Ovary (tissue), 9 donors: ENCODE measurements around the gene ACVR1B. TPM values are rescaled to one million over a fixed set of nuclear protein-coding genes. Genes with fewer than 3 reads are reported as not detected.

Experiments used
- DNase-seq, 5 donors: peaks; one replicate each; pipeline ENCODE4 v3.0.0-alpha.2; 2019 to 2020
- H3K27ac ChIP-seq, 2 donors: fragments of 200-600 bp; one replicate each; pipeline versions ENCODE4 v1.5.1 to v1.8.0; 2019 to 2022
- H3K27me3 ChIP-seq: fragments of 200-600 bp; one replicate; pipeline ENCODE4 v1.8.0; 2022
- H3K36me3 ChIP-seq: fragments of 200-600 bp; sonication (generic); one replicate; pipeline ENCODE4 v1.5.1; 2019
- H3K4me1 ChIP-seq: one replicate; pipeline ENCODE4 v1.8.1; 2013; ENCODE audit warnings: mild to moderate bottlenecking, moderate library complexity; ENCODE audit not compliant: insufficient read depth
- H3K4me3 ChIP-seq: fragments of 200-600 bp; sonication (generic); one replicate; pipeline ENCODE4 v1.5.1; 2017
- H3K9me3 ChIP-seq, 2 donors: fragments of 200-600 bp in 1 of 2; sonication (generic) in 1 of 2; one replicate each; pipeline versions ENCODE4 v1.5.1 to v1.8.1; 2013 to 2019; ENCODE audit warnings: mild to moderate bottlenecking in 1 of 2, moderate library complexity in 1 of 2
- CTCF ChIP-seq, 3 donors: fragments of 450-650 bp in 2 of 3; fragments of 200-600 bp in 1 of 3; IDR thresholded peaks; one replicate each; pipeline versions ENCODE4 v1.5.1 to v1.8.0; 2016 to 2022; ENCODE audit warnings: antibody characterized with exemption in 3 of 3, mild to moderate bottlenecking in 1 of 3
- EP300 ChIP-seq: sonication (generic); formaldehyde crosslinking; IDR thresholded peaks from one replicate; pipeline ENCODE4 v1.6.1; 2017; ENCODE audit warnings: antibody characterized with exemption
- POLR2A ChIP-seq: fragments of 450-650 bp; IDR thresholded peaks from one replicate; pipeline ENCODE4 v1.6.1; 2017; ENCODE audit warnings: antibody characterized with exemption, mild to moderate bottlenecking, moderate library complexity
- WGBS, 3 donors: extraction: QIAGEN DNeasy Blood & Tissue Kit in 1 of 3; methylation state at CpG; one replicate each; pipeline versions ENCODE4 v1.1.5 to v1.1.7; 2013 to 2017; 5-methylcytosine and 5-hydroxymethylcytosine counted together
- intact Hi-C, 4 donors: fragments of 100-400 bp; cut with DNase I; formaldehyde crosslinking; loops; one replicate each; pipeline versions ENCODE4 v1.11.0 to v1.15.1; 2022 to 2023
- polyA plus RNA-seq, 2 donors: library from polyadenylated mRNA; stranded (reverse); fragments of 200-250 nt in 1 of 2; fragments of 350-450 nt in 1 of 2; fragmentation: Illumina TruSeq in 1 of 2; extraction: RNeasy Lipid Tissue Mini Kit (QIAGEN cat#74804) in 1 of 2; gene quantifications; one replicate each; pipeline ENCODE4 v1.2.3, GENCODE V29; 2013 to 2014
- total RNA-seq, 7 donors: library from RNA; depleted of rRNA in 2 of 7; stranded (reverse); fragments of >200 nt in 2 of 7; fragmentation: NEBNext Ultra II Directional in 3 of 7; extraction: Animal tissue kit (Norgen Biotek cat#: 25700) in 3 of 7; gene quantifications; one replicate each; pipeline versions ENCODE4 v1.1.0 to v1.2.4, GENCODE V29; 2016 to 2023
- donor health status: DM: no; HTN: no; CAD: no; lungs with moderate emphysema.
- donor health status: DM: no; HTN: no; CAD: no.
- donor health status: Bipolar disorder and iron deficiency.
- donor health status: DM: yes; HTN: yes; CAD: no.
- donor health status: DM: no; HTN: no; CAD: no.
- donor health status: DM: yes; HTN: yes; CAD: no.

Gene ACVR1B
- total and polyA plus RNA-seq, 9 donors, result 6.9 to 27.3 (median 19.1) TPM

- Histone ChIP-seq H3K4me3 (peak overlapping the region; percentile 45), H3K4me1 (no peaks in the 10 kb centered on the region), H3K36me3 (no peaks in the 10 kb centered on the region), H3K27me3 (no peaks in the 10 kb centered on the region), H3K9me3 (no peaks in the 10 kb centered on the region), H3K27ac (peak overlapping the region in 1 of 2 donors; percentile 66)
- WGBS, 3 donors, result 23 to 43% (median 31%) methylated on average over 17 to 23 of the region's 23 CpGs
- TF ChIP-seq CTCF (IDR thresholded peaks at IDR 0.05), result no peak
- no peak for TF ChIP-seq EP300
- TF ChIP-seq POLR2A, result no peak
- peak in 1 of 5 donors; percentile 21 for DNase-seq
- intact Hi-C loops, result no loop called here
Observed at GRCh38 chr12:51906430-51907082, 44.9 kb upstream of the ACVR1B start.

GRCh38 chr12:51907083-51907855 lies 44.2 kb upstream of the ACVR1B start, which contains the start of gene ACVRL1:
Gene ACVRL1, plus strand, starts transcription at chr12:51907504. Its CDS starts 4,971 bp downstream, at chr12:51912475.
- H3K9me3 ChIP-seq, result no peaks in the 10 kb centered on the region
- H3K27me3 ChIP-seq, result no peaks in the 10 kb centered on the region
- WGBS, 3 donors, result 4 to 8% (median 7%) methylated on average over 58 to 74 of the region's 74 CpGs
- DNase-seq, result no peak
- TF ChIP-seq CTCF (IDR thresholded peaks at IDR 0.05) (no peak), POLR2A (no peak), EP300 (no peak)
- peak within 1 kb of the TSS in 1 of 2 donors; percentile 66 for H3K27ac ChIP-seq
- no peaks in the 10 kb centered on the region for H3K36me3 ChIP-seq
- peak within 1 kb of the TSS; percentile 45 for H3K4me3 ChIP-seq
- intact Hi-C loops, result no loop called here
- H3K4me1 ChIP-seq, result no peaks in the 10 kb centered on the region

GRCh38 chr12:51907856-51908425 lies 43.6 kb upstream of the ACVR1B start:
- peak overlapping the region; percentile 45 for H3K4me3 ChIP-seq
- WGBS, 3 donors, result 75 to 79% (median 75%) methylated on average over 7 of the region's 7 CpGs
- H3K27me3 ChIP-seq, result no peaks in the 10 kb centered on the region
- no peak for TF ChIP-seq EP300
- TF ChIP-seq CTCF (IDR thresholded peaks at IDR 0.05), result no peak
- no peak for TF ChIP-seq POLR2A
- no peaks in the 10 kb centered on the region for H3K4me1 ChIP-seq
- H3K9me3 ChIP-seq, result no peaks in the 10 kb centered on the region
- no peaks in the 10 kb centered on the region for H3K36me3 ChIP-seq
- no peak for DNase-seq
- no peak overlapping the region for H3K27ac ChIP-seq
- intact Hi-C loops, result no loop called here

- Histone ChIP-seq H3K36me3 (no peaks in the 10 kb centered on the region), H3K27ac (no peak overlapping the region), H3K27me3 (no peaks in the 10 kb centered on the region), H3K9me3 (no peaks in the 10 kb centered on the region), H3K4me3 (no peak overlapping the region), H3K4me1 (no peaks in the 10 kb centered on the region)
- WGBS, 3 donors, result 73 to 89% (median 83%) methylated on average over 9 of the region's 9 CpGs
- intact Hi-C loops, result no loop called here
- no peak for DNase-seq
- TF ChIP-seq CTCF (IDR thresholded peaks at IDR 0.05) (no peak), EP300 (no peak), POLR2A (no peak)
Observed at GRCh38 chr12:51908876-51909592, 42.5 kb upstream of the ACVR1B start.
